GM06990 (cell line): ENCODE results near the gene HRH1.
A peak's percentile ranks its signal among the peaks of the same experiment; 100 is the strongest.

ENCODE experiments used
- DNase-seq: peaks from one replicate; pipeline ENCODE4 v3.0.0-alpha.2; 2011; ENCODE audit not compliant: insufficient read length; ENCODE audit errors: extremely low read depth
- H3K27me3 ChIP-seq: replicated peaks from 2 replicates; pipeline ENCODE4 v1.6.0; 2011; ENCODE audit warnings: low read length; ENCODE audit not compliant: control insufficient read depth, insufficient read depth
- H3K36me3 ChIP-seq: 2 replicates; pipeline ENCODE4 v1.5.1; 2011; ENCODE audit warnings: low read length; ENCODE audit not compliant: control insufficient read depth, insufficient read depth
- H3K4me3 ChIP-seq: replicated peaks from 2 replicates; pipeline ENCODE4 v1.5.1; 2011; ENCODE audit warnings: low read depth, mild to moderate bottlenecking, control low read depth, low read length
- TF ChIP-seq, protein P1 (sequence below): IDR thresholded peaks from 2 replicates; pipeline ENCODE4 v1.5.1; 2011; ENCODE audit warnings: low read length, control low read depth, mild to moderate bottlenecking, inconsistent platforms; ENCODE audit not compliant: insufficient read depth, poor library complexity, severe bottlenecking

HRH1 gene

GRCh38 chr3:11236588-11237461, 82.5 kb downstream of the HRH1 start:
- Histone ChIP-seq H3K27me3 (no peaks in the 10 kb centered on the region), H3K36me3 (no peaks in the 10 kb centered on the region), H3K4me3 (no peak overlapping the region)
- TF ChIP-seq, protein P1, sequence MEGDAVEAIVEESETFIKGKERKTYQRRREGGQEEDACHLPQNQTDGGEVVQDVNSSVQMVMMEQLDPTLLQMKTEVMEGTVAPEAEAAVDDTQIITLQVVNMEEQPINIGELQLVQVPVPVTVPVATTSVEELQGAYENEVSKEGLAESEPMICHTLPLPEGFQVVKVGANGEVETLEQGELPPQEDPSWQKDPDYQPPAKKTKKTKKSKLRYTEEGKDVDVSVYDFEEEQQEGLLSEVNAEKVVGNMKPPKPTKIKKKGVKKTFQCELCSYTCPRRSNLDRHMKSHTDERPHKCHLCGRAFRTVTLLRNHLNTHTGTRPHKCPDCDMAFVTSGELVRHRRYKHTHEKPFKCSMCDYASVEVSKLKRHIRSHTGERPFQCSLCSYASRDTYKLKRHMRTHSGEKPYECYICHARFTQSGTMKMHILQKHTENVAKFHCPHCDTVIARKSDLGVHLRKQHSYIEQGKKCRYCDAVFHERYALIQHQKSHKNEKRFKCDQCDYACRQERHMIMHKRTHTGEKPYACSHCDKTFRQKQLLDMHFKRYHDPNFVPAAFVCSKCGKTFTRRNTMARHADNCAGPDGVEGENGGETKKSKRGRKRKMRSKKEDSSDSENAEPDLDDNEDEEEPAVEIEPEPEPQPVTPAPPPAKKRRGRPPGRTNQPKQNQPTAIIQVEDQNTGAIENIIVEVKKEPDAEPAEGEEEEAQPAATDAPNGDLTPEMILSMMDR: peak; percentile 88
- peak; percentile 31 for DNase-seq

DNA sequence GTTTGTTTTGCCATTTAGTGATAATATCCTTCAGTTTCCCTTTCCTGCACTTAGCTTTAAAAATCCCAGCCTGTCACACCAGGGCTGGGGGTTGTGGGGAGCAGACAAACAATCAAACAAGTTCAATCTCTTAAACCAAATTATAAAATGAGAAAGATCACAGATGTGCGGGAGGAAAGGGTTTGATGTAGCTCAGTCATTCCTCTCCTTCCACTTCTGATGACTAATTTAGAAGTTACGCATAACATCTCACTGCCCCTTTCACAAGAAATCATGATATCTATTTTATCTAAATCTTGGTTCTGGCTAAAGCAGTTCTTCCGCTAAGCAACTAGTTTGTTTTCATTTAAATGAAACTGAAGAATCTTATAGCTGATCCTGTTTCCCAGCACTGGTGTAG, 83.8 kb downstream of the HRH1 start:
- DNase-seq: peak; percentile 11
- no peaks in the 10 kb centered on the region for H3K27me3 ChIP-seq
- TF ChIP-seq, protein P1: no peak
- H3K4me3 ChIP-seq: no peak overlapping the region
- no peaks in the 10 kb centered on the region for H3K36me3 ChIP-seq

DNA sequence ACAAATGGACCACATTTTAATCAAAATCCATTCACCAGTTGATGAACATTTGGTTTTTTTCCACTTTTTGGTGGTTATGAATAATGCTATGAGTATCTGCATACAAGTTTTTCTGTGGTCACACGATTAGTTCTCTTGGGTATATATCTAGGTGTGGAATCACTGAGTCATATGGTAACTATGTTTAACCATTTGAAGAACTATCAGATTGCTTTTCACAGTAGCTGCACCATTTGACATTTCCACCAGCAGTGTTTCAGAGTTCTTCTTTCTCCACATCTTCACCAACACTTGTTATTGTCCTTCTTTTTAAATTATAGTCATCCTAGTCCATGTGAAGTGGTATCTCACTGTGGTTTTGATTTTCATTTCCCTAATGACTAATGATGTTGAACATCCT, 84.6 kb downstream of the HRH1 start:
- DNase-seq: no peak
- TF ChIP-seq, protein P1: no peak
- H3K27me3 ChIP-seq: no peaks in the 10 kb centered on the region; the same call in 1 of the 2 replicates
- no peaks in the 10 kb centered on the region for H3K36me3 ChIP-seq
- H3K4me3 ChIP-seq: no peak overlapping the region

- Histone ChIP-seq H3K27me3 (no peaks in the 10 kb centered on the region; the same call in 1 of the 2 replicates), H3K4me3 (no peak overlapping the region), H3K36me3 (no peaks in the 10 kb centered on the region)
- TF ChIP-seq, protein P1: no peak
- DNase-seq: no peak
These were observed 85.5 kb downstream of the HRH1 start for GRCh38 chr3:11239796-11240195.

DNA sequence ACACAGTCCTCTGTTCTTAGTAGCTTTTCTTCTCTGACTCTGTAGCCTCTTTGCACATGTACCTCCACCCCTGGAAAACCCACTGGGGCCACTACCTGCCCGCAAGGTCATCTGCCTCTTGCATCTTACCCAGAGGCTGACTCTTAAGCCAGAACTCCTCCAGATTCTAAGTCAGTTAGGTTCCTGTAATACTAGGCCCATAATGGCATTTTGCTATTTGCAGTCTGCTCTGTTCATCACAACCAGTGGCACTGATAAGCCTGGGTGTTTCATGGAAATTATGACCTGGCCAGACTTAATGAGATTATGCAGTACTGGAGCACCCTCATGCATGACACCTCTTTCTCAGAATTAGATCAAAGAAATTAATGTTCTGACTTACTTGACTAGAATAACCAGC, 86.2 kb downstream of the HRH1 start:
- TF ChIP-seq, protein P1: no peak
- Histone ChIP-seq H3K27me3 (no peaks in the 10 kb centered on the region; the same call in 1 of the 2 replicates), H3K4me3 (no peak overlapping the region), H3K36me3 (no peaks in the 10 kb centered on the region)
- DNase-seq: no peak
